ENCODE data around the gene CRCP. TPM values are rescaled to one million over a fixed set of nuclear protein-coding genes. Genes with fewer than 3 reads are reported as not detected.

The CRCP gene
- total RNA-seq, 1 donor from 2014 or later = 22.5 TPM

DNA sequence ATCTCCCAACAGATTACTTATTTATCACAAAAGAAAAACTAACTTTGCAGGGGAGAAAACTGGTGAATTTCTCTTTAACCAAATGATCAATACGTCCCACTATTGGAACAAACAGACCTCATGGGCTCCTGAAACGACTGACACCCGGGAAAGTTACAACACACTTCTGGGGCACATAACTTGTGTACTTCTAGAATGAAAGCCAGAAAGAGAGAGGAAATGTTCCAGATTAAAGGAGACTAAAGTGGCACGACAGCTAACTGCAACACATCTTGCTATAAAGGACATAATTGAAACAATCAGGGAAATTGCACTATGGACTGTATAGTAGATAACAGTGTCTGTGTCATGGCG is 75.8 kb downstream of the CRCP start:
- no peak for DNase-seq

GRCh38 chr7:66193146-66193725 is 78.6 kb downstream of the CRCP start:
- no peak for DNase-seq

DNA sequence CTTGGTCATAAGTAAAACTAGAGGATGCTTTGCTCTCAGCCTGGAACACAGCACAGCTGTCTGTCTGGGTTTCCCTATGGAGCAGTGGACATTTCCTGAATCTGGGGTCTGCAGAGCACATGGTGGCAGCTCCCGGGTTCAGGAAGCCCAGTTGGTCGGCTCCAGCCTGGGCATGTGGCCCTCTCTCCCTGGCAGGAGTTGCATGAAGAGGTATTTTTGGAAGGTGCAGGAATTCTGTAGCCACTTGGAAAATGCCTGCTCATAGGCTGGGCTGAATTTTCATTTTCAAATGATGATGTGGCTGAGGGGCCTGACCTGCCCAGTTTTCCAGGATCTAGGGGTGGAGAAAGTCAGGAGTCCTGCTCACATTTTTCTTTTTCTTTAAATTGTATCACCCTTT is 83.8 kb downstream of the CRCP start:
- no peak for DNase-seq

DNA sequence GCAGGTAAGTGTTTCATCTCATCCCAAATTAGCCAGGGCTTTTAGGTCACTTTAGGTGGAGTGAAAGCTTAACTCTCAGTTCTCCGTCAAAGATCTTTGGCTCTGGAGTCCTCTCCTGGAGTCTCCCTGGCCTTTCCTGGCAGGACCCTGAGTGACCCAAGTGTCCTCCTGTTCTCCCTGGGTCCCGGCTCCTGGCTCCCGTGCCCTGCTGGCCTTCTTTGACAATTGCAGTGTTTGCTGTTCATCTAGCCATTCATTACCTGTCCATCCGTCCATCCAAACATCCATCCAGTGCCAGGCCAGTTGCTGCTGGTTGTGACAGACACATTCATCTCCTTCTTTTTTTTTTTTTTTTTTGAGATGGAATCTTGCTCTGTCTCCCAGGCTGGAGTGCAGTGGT is 84.3 kb downstream of the CRCP start:
- DNase-seq = no peak

- no peak for DNase-seq
Observed at GRCh38 chr7:66202441-66202840, 87.8 kb downstream of the CRCP start.

Other genes with a start within 250 kb of the CRCP start
- gene VKORC1L1, start 241.8 kb upstream of the CRCP start, total RNA-seq = 24.3 and 38.5 TPM in 2 replicates
- gene GUSB, start 132.6 kb upstream of the CRCP start, total RNA-seq = 40.2 and 48.1 TPM in 2 replicates
- gene ASL, start 39.0 kb upstream of the CRCP start, total RNA-seq = 82.4 and 96.9 TPM in 2 replicates
- 38.5 and 42.5 TPM in 2 replicates for gene TPST1, start 90.5 kb downstream of the CRCP start, total RNA-seq

All from dermis blood vessel endothelial cell (primary cell).